Measurements from ENCODE around the gene ARSD. TPM values are rescaled to one million over a fixed set of nuclear protein-coding genes. Genes with fewer than 3 reads are reported as not detected.

The ARSD gene
- total RNA-seq, 4 donors from 2014 or later, result 11.6 to 20.3 (median 14.9) TPM

- H3K27me3 ChIP-seq, result no peaks in the 10 kb centered on the region
- intact Hi-C loops (cut with DNase I), result no loop called here
- H3K9me3 ChIP-seq, result no peaks in the 10 kb centered on the region
- no peaks in the 10 kb centered on the region for H3K36me3 ChIP-seq
- 100% methylated on average over 1 of the region's 1 CpG for WGBS
- DNase-seq (ENCODE audit: extremely low spot score), result no peak
- H3K27ac ChIP-seq (replicated peaks in 1 of 4), result no peak overlapping the region
- no peak overlapping the region for H3K4me3 ChIP-seq
- no peaks in the 10 kb centered on the region for H3K4me1 ChIP-seq
- TF ChIP-seq POLR2AphosphoS5 (IDR thresholded peaks at IDR 0.05) (no peak), EP300 (IDR thresholded peaks at IDR 0.05) (no peak), CTCF (IDR thresholded peaks at IDR 0.05) (no peak), POLR2A (IDR thresholded peaks at IDR 0.05; ENCODE audit: low read depth) (no peak)
Observed at GRCh38 chrX:2879670-2880069, 49.5 kb downstream of the ARSD start.

DNA sequence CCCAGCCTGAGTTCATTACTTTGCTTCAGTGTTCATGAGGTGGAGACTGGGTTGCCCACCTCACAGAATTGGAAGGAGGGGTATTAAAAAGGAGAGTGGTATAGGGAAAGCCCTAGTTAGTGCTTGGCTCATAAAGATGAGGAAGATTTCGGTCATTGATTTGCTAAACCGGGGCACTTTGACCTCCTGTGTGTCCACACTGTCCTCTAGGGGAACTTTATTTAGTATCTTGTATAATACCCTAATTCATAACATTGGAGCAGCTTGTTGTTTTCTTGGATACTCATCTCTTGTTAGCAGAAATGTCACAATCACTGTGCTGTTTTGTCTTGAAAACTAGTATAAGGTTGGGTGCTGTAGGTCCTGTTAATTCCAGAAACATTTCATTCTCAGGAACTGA is 50.6 kb downstream of the ARSD start:
- H3K36me3 ChIP-seq, result no peaks in the 10 kb centered on the region
- 74% methylated on average over 2 of the region's 2 CpGs for WGBS
- no peak for DNase-seq (ENCODE audit: extremely low spot score)
- no peaks in the 10 kb centered on the region for H3K4me1 ChIP-seq
- no peaks in the 10 kb centered on the region for H3K9me3 ChIP-seq
- intact Hi-C loops (cut with DNase I), result no loop called here
- TF ChIP-seq POLR2A (IDR thresholded peaks at IDR 0.05; ENCODE audit: low read depth) (no peak), CTCF (IDR thresholded peaks at IDR 0.05) (no peak)
- H3K27ac ChIP-seq (replicated peaks in 1 of 4), result no peak overlapping the region
- H3K4me3 ChIP-seq, result no peak overlapping the region
- H3K27me3 ChIP-seq, result no peaks in the 10 kb centered on the region

DNA sequence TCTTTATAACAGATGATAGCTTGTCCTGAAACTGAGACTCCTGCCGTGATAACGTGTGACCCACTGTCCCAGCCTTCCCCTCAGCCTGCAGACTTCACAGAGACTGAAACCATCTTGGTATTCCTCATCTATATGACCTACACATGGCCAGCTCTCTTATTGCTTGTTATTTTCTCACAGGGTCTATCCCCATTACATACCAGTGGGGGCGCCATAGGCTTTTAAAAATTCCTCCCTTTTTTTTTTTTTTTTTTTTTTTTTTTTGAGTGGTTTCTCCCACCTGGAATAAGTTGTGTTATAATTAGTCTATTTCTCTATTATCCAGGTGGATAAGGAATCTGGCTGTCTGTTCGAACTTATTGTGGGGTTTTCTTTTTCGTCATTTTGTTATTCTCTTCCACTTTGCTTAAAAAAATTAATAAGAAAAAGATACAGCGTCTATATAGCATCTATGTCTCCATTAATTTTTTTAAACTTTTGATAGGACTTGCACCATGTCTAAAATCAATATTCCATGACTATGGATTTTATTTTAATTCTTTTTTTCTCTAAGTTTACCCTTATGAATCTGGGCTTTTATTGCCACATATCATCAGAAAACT is 53.2 kb downstream of the ARSD start:
- intact Hi-C loops (cut with DNase I), result no loop called here
- TF ChIP-seq EP300 (IDR thresholded peaks at IDR 0.05) (no peak), CTCF (IDR thresholded peaks at IDR 0.05) (peak in 2 of 3 experiments; percentile 10)

DNA sequence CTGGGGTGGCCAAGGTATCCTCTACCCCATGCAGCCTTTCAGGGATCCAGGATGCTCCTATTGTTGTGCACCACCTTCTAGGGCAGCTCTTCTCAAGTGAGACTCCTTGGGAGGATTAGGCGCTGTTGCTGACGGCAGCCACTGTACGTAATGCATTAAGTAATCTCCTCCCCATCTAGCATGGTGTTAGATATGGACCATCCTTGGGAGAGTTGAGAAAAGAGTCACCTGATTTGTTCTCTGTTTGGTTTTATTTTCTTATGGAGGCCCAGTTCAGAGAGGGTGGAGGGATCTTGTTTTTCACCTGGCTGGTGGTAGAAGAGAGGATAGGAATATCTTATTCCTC is 54.0 kb downstream of the ARSD start:
- Histone ChIP-seq H3K27me3 (no peaks in the 10 kb centered on the region), H3K27ac (replicated peaks in 1 of 4) (no peak overlapping the region), H3K4me3 (no peak overlapping the region), H3K9me3 (no peaks in the 10 kb centered on the region), H3K36me3 (no peaks in the 10 kb centered on the region), H3K4me1 (no peaks in the 10 kb centered on the region)
- intact Hi-C loops (cut with DNase I), result no loop called here
- 91% methylated on average over 3 of the region's 3 CpGs for WGBS
- TF ChIP-seq EP300 (IDR thresholded peaks at IDR 0.05) (no peak), POLR2AphosphoS5 (IDR thresholded peaks at IDR 0.05) (no peak), POLR2A (IDR thresholded peaks at IDR 0.05; ENCODE audit: low read depth) (no peak), CTCF (IDR thresholded peaks at IDR 0.05) (no peak)
- DNase-seq (ENCODE audit: extremely low spot score), result no peak

More for the DNA sequence above, 53.2 kb downstream of the ARSD start:
- no peaks in the 10 kb centered on the region for H3K27me3 ChIP-seq
- no peaks in the 10 kb centered on the region for H3K4me1 ChIP-seq
- H3K9me3 ChIP-seq, result no peaks in the 10 kb centered on the region
- H3K36me3 ChIP-seq, result no peaks in the 10 kb centered on the region
- DNase-seq (ENCODE audit: extremely low spot score), result no peak
- no peak overlapping the region for H3K27ac ChIP-seq (replicated peaks in 1 of 4)
- WGBS, result 85% methylated on average over 6 of the region's 6 CpGs
- no peak overlapping the region for H3K4me3 ChIP-seq
